ENCODE data around the gene FURIN. TPM values are rescaled to one million over a fixed set of nuclear protein-coding genes. Genes with fewer than 3 reads are reported as not detected.
"Not testable (repeated sequence)": the region's sequence is repeated elsewhere in the genome, so short reads cannot be mapped to it uniquely, and the experiment has no call there.

FURIN gene
- 36.5 TPM for polyA plus RNA-seq (ENCODE audit: insufficient read length)
- long read RNA-seq, donor 1, full-length matches to known transcripts: 13 of 44 reads
- long read RNA-seq, donor 1, partial matches to known transcripts: 31 of 44 reads
- long read RNA-seq, donor 1, other reads (novel, unspliced or antisense): 0 of 44 reads
- long read RNA-seq, donor 2, full-length matches to known transcripts: 1 of 16 reads
- long read RNA-seq, donor 2, partial matches to known transcripts: 15 of 16 reads
- long read RNA-seq, donor 2, other reads (novel, unspliced or antisense): 0 of 16 reads
- long read RNA-seq, donor 3, full-length matches to known transcripts: 2 of 18 reads
- long read RNA-seq, donor 3, partial matches to known transcripts: 16 of 18 reads
- long read RNA-seq, donor 3, other reads (novel, unspliced or antisense): 0 of 18 reads
- long read RNA-seq, donor 4: 0 reads
- long read RNA-seq, donor 5, full-length matches to known transcripts: 7 of 32 reads
- long read RNA-seq, donor 5, partial matches to known transcripts: 25 of 32 reads
- long read RNA-seq, donor 5, other reads (novel, unspliced or antisense): 0 of 32 reads
- long read RNA-seq, donor 6, full-length matches to known transcripts: 5 of 14 reads
- long read RNA-seq, donor 6, partial matches to known transcripts: 9 of 14 reads
- long read RNA-seq, donor 6, other reads (novel, unspliced or antisense): 0 of 14 reads
- long read RNA-seq, donor 7, full-length matches to known transcripts: 6 of 17 reads
- long read RNA-seq, donor 7, partial matches to known transcripts: 11 of 17 reads
- long read RNA-seq, donor 7, other reads (novel, unspliced or antisense): 0 of 17 reads
- long read RNA-seq, donor 8: 0 reads

GRCh38 chr15:90868261-90868689 lies at the start of gene FURIN:
FURIN (plus strand) TSS chr15:90868588; CDS start chr15:90875741, 7,153 bp downstream.
- no peak for DNase-seq

- no peak for DNase-seq
Observed at GRCh38 chr15:90819390-90819789, 49.0 kb upstream of the FURIN start.

GRCh38 chr15:90819850-90820249 lies 48.5 kb upstream of the FURIN start:
- no peak for DNase-seq

- DNase-seq: no peak
Observed at GRCh38 chr15:90820481-90820880, 47.9 kb upstream of the FURIN start.

- no peak for DNase-seq
Observed at GRCh38 chr15:90822204-90822955, 46.0 kb upstream of the FURIN start.

GRCh38 chr15:90823455-90823974 lies 44.9 kb upstream of the FURIN start:
- no peak for DNase-seq

GRCh38 chr15:90825115-90825899 lies 43.1 kb upstream of the FURIN start:
- not testable (repeated sequence) for DNase-seq

- DNase-seq: not testable (repeated sequence)
Observed at GRCh38 chr15:90826206-90826885, 42.0 kb upstream of the FURIN start.

GRCh38 chr15:90826886-90827435 lies 41.4 kb upstream of the FURIN start:
- no peak for DNase-seq

GRCh38 chr15:90828111-90828510 lies 40.3 kb upstream of the FURIN start:
- no peak for DNase-seq

- DNase-seq: no peak
Observed at GRCh38 chr15:90829126-90829525, 39.3 kb upstream of the FURIN start.

GRCh38 chr15:90829942-90830440 lies 38.4 kb upstream of the FURIN start:
- DNase-seq: peak; percentile 12

GRCh38 chr15:90834626-90835025 lies 33.8 kb upstream of the FURIN start:
- no peak for DNase-seq

- no peak for DNase-seq
Observed at GRCh38 chr15:90836296-90836871, 32.0 kb upstream of the FURIN start.

GRCh38 chr15:90837094-90837493 lies 31.3 kb upstream of the FURIN start:
- no peak for DNase-seq

- no peak for DNase-seq
Observed at GRCh38 chr15:90838139-90838538, 30.2 kb upstream of the FURIN start.

GRCh38 chr15:90838544-90838943 lies 29.8 kb upstream of the FURIN start:
- no peak for DNase-seq

GRCh38 chr15:90839187-90840071 lies 29.0 kb upstream of the FURIN start:
- peak; percentile 13 for DNase-seq
